K562 (cell line): ENCODE results near the gene ARPC2. TPM values are rescaled to one million over a fixed set of nuclear protein-coding genes. Genes with fewer than 3 reads are reported as not detected.

Experiments used
- ATAC-seq: fragments of 200-7000 bp; cut with Tn5 transposase; 3 replicates; pipeline ENCODE4 v1.9.1; 2020; ENCODE audit warnings: moderate library complexity
- BruUV-seq: library from RNA; stranded (reverse); fragments of 400-500 nt; replicated peaks from 2 replicates; lab custom pipeline; 2021; lab: Mats Ljungman, UMichigan
- CTCF ChIA-PET: fragments of 300-600 bp; formaldehyde crosslinking; extraction: SDS; loops from one replicate; lab custom pipeline; 2021; ENCODE audit warnings: low intra/inter-chr PET ratio; lab: Yijun Ruan, JAX
- POLR2A ChIA-PET: fragments of 300-600, 350-650 bp; sonication (Branson Sonifier 250); formaldehyde crosslinking; extraction: SDS; loops from one replicate; lab custom pipeline; 2021; ENCODE audit warnings: antibody characterized with exemption, inconsistent platforms; lab: Yijun Ruan, JAX
- DNase-seq, 4 experiments: peaks; one replicate each; pipeline versions ENCODE4 v3.0.0 to v3.0.0-alpha.2; 2011 to 2018; ENCODE audit warnings: low spot score in 3 of 4, mixed read lengths in 3 of 4; ENCODE audit errors: extremely low read depth in 1 of 4
- FAIRE-seq: peaks from 2 replicates; lab custom pipeline; 2011; peaks lifted over from hg19 to GRCh38; lab: Jason Lieb, UNC
- H2AFZ ChIP-seq: 2 replicates; pipeline ENCODE4 v1.6.0; 2011; ENCODE audit warnings: low read depth, low read length, control low read depth, inconsistent platforms
- H3K27ac ChIP-seq: fragments of 200-600 bp; 3 replicates; pipeline ENCODE4 v1.8.0; 2011; ENCODE audit warnings: low read depth, mild to moderate bottlenecking, control low read depth, inconsistent platforms, low read length, moderate library complexity, mixed read lengths; ENCODE audit errors: extremely low read depth
- H3K27me3 ChIP-seq, 2 experiments: fragments of 300-600 bp in 1 of 2; 2 replicates in 1 of 2; 3 replicates in 1 of 2; pipeline versions ENCODE4 v1.6.0 to v1.8.0; 2011; ENCODE audit warnings: inconsistent platforms in 2 of 2, low read length in 2 of 2, mild to moderate bottlenecking in 1 of 2, mixed read lengths in 1 of 2, moderate library complexity in 1 of 2; ENCODE audit not compliant: control insufficient read depth in 2 of 2, insufficient read depth in 2 of 2
- H3K36me3 ChIP-seq: fragments of 300-600 bp; 3 replicates; pipeline ENCODE4 v1.8.0; 2011; ENCODE audit warnings: mild to moderate bottlenecking, low read length, inconsistent platforms; ENCODE audit not compliant: control insufficient read depth, insufficient read depth
- H3K4me1 ChIP-seq, 2 experiments: fragments of 200-600 bp in 1 of 2; replicated peaks in 1 of 2; 2 replicates in 1 of 2; 3 replicates in 1 of 2; pipeline versions ENCODE4 v1.5.1 to v1.8.0; 2011; ENCODE audit warnings: inconsistent platforms in 2 of 2, low read length in 2 of 2, mild to moderate bottlenecking in 1 of 2, mixed read lengths in 1 of 2, moderate library complexity in 1 of 2; ENCODE audit not compliant: control insufficient read depth in 2 of 2, insufficient read depth in 2 of 2
- H3K4me2 ChIP-seq: 2 replicates; pipeline ENCODE4 v1.6.1; 2011; ENCODE audit warnings: low read length, control low read depth, inconsistent platforms, mixed read lengths; ENCODE audit not compliant: insufficient read depth
- H3K4me3 ChIP-seq: fragments of 200-600 bp; sonication (generic), shearing (Covaris generic); 2 replicates; pipeline ENCODE4 v1.5.1; 2016; ENCODE audit warnings: control low read depth, inconsistent platforms
- H3K79me2 ChIP-seq: fragments of 200-600 bp; 3 replicates; pipeline ENCODE4 v1.8.0; 2011; ENCODE audit warnings: low read length, inconsistent platforms; ENCODE audit not compliant: control insufficient read depth, insufficient read depth
- H3K9ac ChIP-seq, 2 experiments: 2 replicates each; pipeline versions ENCODE4 v1.6.0 to v1.6.1; 2011; ENCODE audit warnings: low read depth in 2 of 2, low read length in 2 of 2, control low read depth in 1 of 2, inconsistent platforms in 1 of 2, mild to moderate bottlenecking in 1 of 2, mixed read lengths in 1 of 2; ENCODE audit not compliant: insufficient read depth in 1 of 2
- H3K9me1 ChIP-seq: one replicate; pipeline ENCODE4 v1.6.0; 2011; ENCODE audit warnings: inconsistent platforms, mild to moderate bottlenecking, low read length, moderate library complexity; ENCODE audit not compliant: control insufficient read depth, insufficient read depth
- H3K9me3 ChIP-seq: replicated peaks from 2 replicates; pipeline ENCODE4 v1.5.1; 2011; ENCODE audit warnings: low read depth, low read length, inconsistent platforms; ENCODE audit not compliant: control insufficient read depth, insufficient read depth
- H4K20me1 ChIP-seq: replicated peaks from 2 replicates; pipeline ENCODE4 v1.6.1; 2011; ENCODE audit warnings: low read length, inconsistent platforms, mixed read lengths; ENCODE audit not compliant: control insufficient read depth, insufficient read depth
- CTCFL ChIP-seq: IDR thresholded peaks from 2 replicates; pipeline ENCODE4 v1.6.1; 2011; ENCODE audit warnings: borderline replicate concordance, low read depth, mild to moderate bottlenecking, moderate library complexity, low read length; ENCODE audit not compliant: insufficient read depth, poor library complexity, severe bottlenecking
- FOXO4 ChIP-seq: fragments of 450-650 bp; formaldehyde crosslinking; IDR thresholded peaks from 2 replicates; pipeline ENCODE4 v1.4.0; 2020; ENCODE audit warnings: mild to moderate bottlenecking, moderate library complexity
- NONO ChIP-seq, 2 experiments: fragments of 200-400 bp in 1 of 2; fragments of 450-650 bp in 1 of 2; formaldehyde crosslinking in 1 of 2; IDR thresholded peaks; 2 replicates each; pipeline ENCODE4 v1.6.1; 2017; ENCODE audit warnings: low read depth in 2 of 2, mild to moderate bottlenecking in 2 of 2, moderate library complexity in 2 of 2, low read length in 1 of 2
- RNF2 ChIP-seq: sonication (generic); IDR thresholded peaks from 2 replicates; pipeline ENCODE4 v1.6.1; 2016
- SIN3A ChIP-seq, 2 experiments: fragments of 150-350 bp in 1 of 2; IDR thresholded peaks; 2 replicates each; pipeline ENCODE4 v1.6.1; 2011 to 2016; ENCODE audit warnings: borderline replicate concordance in 2 of 2, low read depth in 2 of 2, low read length in 2 of 2, mild to moderate bottlenecking in 2 of 2, moderate library complexity in 2 of 2; ENCODE audit not compliant: control insufficient read depth in 1 of 2
- TAL1 ChIP-seq: fragments of 450-650 bp; IDR thresholded peaks from 2 replicates; pipeline ENCODE4 v1.6.1; 2016; ENCODE audit warnings: mild to moderate bottlenecking
- THAP7 ChIP-seq: fragments of 250-450 bp; sonication (Bioruptor Pico); IDR thresholded peaks from 2 replicates; pipeline ENCODE4 v1.5.0; 2021
- ZC3H8 ChIP-seq: fragments of 450-650 bp; IDR thresholded peaks from 2 replicates; pipeline ENCODE4 v1.6.1; 2017
- ZNF121 ChIP-seq: sonication (generic); formaldehyde crosslinking; conservative IDR thresholded peaks from 2 replicates; pipeline ENCODE4 v1.8.0; 2022; ENCODE audit warnings: missing genetic modification reagents
- ZNF347 ChIP-seq: fragments of 450-650 bp; formaldehyde crosslinking; IDR thresholded peaks from 2 replicates; pipeline ENCODE4 v1.4.0; 2020; ENCODE audit warnings: low read depth, mild to moderate bottlenecking, moderate library complexity
- ZNF695 ChIP-seq: fragments of 450-650 bp; formaldehyde crosslinking; IDR thresholded peaks from 2 replicates; pipeline ENCODE4 v1.4.0; 2020; ENCODE audit warnings: mild to moderate bottlenecking, moderate library complexity
- WGBS: fragments of 100-300 bp; shearing (Covaris generic); methylation state at CpG from one replicate; pipeline ENCODE4 v1.1.6; 2016; ENCODE audit warnings: low coverage, mixed read lengths; ENCODE audit not compliant: insufficient coverage; ENCODE audit errors: missing lambda C conversion rate; 5-methylcytosine and 5-hydroxymethylcytosine counted together
- in situ Hi-C: fragments of 300-500 bp; cut with MboI; formaldehyde crosslinking; loops from 4 replicates; pipeline ENCODE4 v1.15.0; 2018; ENCODE audit warnings: inconsistent platforms, mixed read lengths
- intact Hi-C: fragments of 100-400 bp; cut with micrococcal nuclease; formaldehyde crosslinking; loops from 2 replicates; pipeline ENCODE4 v1.14.2; 2022
- polyA plus RNA-seq, 8 experiments: library from polyadenylated mRNA; depleted of rRNA in 4 of 8; stranded (reverse) in 5 of 8; unstranded in 3 of 8; fragments of >200 nt; fragmentation: Nextera tagmentation in 2 of 8; fragmentation: Illumina TruSeq in 1 of 8; extraction: Ambion mirVana in 2 of 8; extraction: Trizol in 1 of 8; gene quantifications; 2 replicates each; pipeline versions ENCODE4 v1.2.1 to v1.2.3, GENCODE V29; 2011 to 2014; ENCODE audit warnings: inconsistent platforms in 1 of 8, missing spikeins in 1 of 8
- total RNA-seq, 7 experiments: library from RNA; depleted of rRNA in 6 of 7; stranded (reverse); fragments of >200 nt in 6 of 7; fragmentation: Illumina TruSeq in 2 of 7; extraction: Trizol in 2 of 7; gene quantifications; 2 replicates each; pipeline versions ENCODE4 v1.2.1 to v1.2.3, GENCODE V29; 2011 to 2021; ENCODE audit warnings: low replicate concordance in 1 of 7

ARPC2 gene
- total and polyA plus RNA-seq, 9 of the 15 experiments (the other 6 are each of a cell fraction or from before 2014, with no cell fraction given): 81.9 to 187 (median 103) TPM

- no TSS peak for BruUV-seq
- no peaks in the 10 kb centered on the region for H3K36me3 ChIP-seq
- H3K79me2 ChIP-seq: no peaks in the 10 kb centered on the region
- DNase-seq (peak; percentile 38 to 89 (median 47)), ATAC-seq (peak; percentile 91), FAIRE-seq (peak; percentile 99)
- peaks cover 0 to 10% of the 10 kb centered on the region in 2 experiments; a peak in 3 of 5 replicates for H3K4me1 ChIP-seq
- ChIA-PET POLR2A (interaction anchor here (0.6 to 1.5 kb wide), 2 partner anchors 56 to 66 kb away, joined by 3 to 4 read pairs; no protein-coding TSS in a partner anchor), CTCF (interaction anchor here (0.6 to 2.7 kb wide), 5 partner anchors 31 to 345 kb away, joined by 3 to 13 read pairs (median 7); partner anchors contain the start of genes AAMP, CATIP and PNKD)
- H3K27ac ChIP-seq: peak overlapping the region; percentile 59
- H3K9me3 ChIP-seq: no peaks in the 10 kb centered on the region
- no peak overlapping the region for H3K4me2 ChIP-seq
- H3K4me3 ChIP-seq: no peak overlapping the region
- intact Hi-C loops: loop anchor here (1.0 to 5.0 kb wide), 5 partner anchors 55 to 546 kb away; partner anchors contain the start of gene CATIP
- no peaks in the 10 kb centered on the region for H4K20me1 ChIP-seq
- peak overlapping the region; percentile 93 for H2AFZ ChIP-seq
- in situ Hi-C loops: loop anchor here (5.0 kb wide), 1 partner anchor 56 kb away; the partner anchor contains the start of gene CATIP
- under 1% methylated on average over 9 of the region's 9 CpGs for WGBS
- no peaks in the 10 kb centered on the region for H3K9me1 ChIP-seq
- peak overlapping the region in 1 of 2 experiments; percentile 43; a peak in 2 of 4 replicates for H3K9ac ChIP-seq
- no peaks in the 10 kb centered on the region for H3K27me3 ChIP-seq
- TF ChIP-seq THAP7 (CRISPR knock-in tag) (no peak), SIN3A (IDR thresholded peaks at IDR 0.05; ENCODE audit: borderline replicate concordance in 2 of 2, control insufficient read depth in 1 of 2, low read depth in 2 of 2, low read length in 2 of 2) (no peak), CTCFL (no peak), ZC3H8 (no peak), FOXO4 (CRISPR knock-in tag) (no peak), NONO (IDR thresholded peaks at IDR 0.05; ENCODE audit: low read depth in 2 of 2, low read length in 1 of 2) (no peak), ZNF347 (CRISPR knock-in tag) (no peak), RNF2 (no peak), TAL1 (no peak), ZNF121 (CRISPR knock-in tag) (no peak), ZNF695 (CRISPR knock-in tag) (no peak)
These were observed 84.3 kb downstream of the ARPC2 start for GRCh38 chr2:218301176-218301819.
